Measurements from ENCODE around the gene CDK5R2.

The CDK5R2 gene

DNA sequence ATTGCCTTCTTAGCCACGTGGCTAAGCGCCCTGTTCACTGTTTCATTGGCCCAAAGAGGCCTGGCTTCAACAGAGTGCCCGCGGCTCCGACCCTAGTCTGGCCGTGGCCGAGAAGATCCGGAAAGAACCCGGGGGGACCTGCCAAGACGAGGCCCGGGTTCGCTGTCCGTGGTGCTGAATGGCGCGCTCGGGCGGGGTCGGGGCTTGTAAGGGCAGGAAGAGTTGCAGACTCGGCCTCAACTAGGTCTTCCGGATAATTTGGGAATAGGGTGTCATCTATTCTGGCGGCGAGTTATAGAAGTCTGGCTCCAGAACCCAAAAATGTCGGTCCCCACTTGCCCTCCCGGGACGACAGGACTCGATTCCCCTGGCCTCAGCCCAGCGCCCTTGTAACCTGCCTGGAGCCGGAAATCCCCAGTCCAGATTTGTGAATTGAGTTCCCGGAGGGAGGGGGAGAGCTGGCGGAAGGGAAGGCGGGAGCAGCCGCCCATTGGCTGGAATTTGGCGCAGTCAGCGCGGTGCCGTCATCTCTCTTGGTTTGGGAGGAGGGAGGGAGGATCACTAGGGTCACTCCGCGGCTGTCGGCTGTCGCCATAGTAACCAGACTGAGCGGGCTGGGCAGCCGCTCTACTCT, 3.5 kb downstream of the CDK5R2 start:
- peak; percentile 95 for DNase-seq

- DNase-seq: no peak
These were observed 4.1 kb downstream of the CDK5R2 start for GRCh38 chr2:218963601-218964000.

DNA sequence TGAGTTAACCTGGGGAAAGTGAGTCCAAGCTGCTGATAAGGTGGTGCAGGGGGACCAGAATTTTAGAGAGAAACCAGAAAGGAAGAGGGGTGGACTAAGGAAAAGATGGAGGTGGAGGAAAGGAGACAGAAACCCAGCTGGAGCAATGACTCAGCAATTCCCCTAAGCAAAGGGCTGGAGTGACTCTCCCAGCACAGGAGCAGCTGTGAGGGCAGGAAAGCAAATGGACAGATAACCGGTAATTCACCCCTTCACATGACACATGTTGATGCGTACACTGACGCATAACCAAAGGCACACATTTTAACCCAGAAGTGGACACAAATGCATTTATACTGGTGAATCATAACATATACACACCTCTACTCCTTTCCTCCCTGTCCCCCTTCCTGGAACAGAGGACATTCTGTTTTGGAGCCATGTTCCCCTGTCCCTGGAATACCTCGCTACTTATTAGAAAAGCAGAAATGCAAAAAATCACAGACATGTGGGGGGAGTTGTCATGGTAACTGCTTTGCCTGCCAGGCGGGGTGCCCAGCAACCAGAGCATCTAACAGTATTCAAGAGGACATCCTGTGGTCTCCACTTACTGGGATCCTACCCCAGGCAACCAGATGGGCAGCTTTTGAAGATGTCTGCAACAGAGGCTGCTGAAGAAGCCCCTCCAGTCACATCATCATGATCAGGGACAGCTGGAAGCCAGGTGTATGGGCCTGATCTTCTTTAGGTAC, 4.7 kb downstream of the CDK5R2 start:
- peak; percentile 62 for DNase-seq

DNA sequence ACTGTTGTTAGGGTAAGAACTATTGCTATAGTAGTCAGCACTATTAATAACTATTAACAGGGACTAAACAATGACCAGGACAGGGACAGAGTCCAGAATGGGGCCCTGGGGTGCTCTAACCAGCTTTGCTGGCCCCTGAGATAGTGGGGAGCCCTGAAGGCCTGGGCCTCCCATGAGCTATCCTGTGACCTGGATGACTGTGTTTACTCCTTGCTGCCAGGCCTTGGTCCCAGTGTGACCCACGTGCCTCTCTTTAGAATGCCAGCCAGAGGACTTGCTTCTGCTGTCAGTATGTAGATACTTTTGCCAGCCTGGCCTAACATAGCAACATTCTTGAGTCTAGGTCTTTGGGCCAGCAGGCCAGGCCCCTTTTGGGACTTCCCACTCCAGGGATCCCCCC, 11.4 kb downstream of the CDK5R2 start:
- no peak for DNase-seq

DNA sequence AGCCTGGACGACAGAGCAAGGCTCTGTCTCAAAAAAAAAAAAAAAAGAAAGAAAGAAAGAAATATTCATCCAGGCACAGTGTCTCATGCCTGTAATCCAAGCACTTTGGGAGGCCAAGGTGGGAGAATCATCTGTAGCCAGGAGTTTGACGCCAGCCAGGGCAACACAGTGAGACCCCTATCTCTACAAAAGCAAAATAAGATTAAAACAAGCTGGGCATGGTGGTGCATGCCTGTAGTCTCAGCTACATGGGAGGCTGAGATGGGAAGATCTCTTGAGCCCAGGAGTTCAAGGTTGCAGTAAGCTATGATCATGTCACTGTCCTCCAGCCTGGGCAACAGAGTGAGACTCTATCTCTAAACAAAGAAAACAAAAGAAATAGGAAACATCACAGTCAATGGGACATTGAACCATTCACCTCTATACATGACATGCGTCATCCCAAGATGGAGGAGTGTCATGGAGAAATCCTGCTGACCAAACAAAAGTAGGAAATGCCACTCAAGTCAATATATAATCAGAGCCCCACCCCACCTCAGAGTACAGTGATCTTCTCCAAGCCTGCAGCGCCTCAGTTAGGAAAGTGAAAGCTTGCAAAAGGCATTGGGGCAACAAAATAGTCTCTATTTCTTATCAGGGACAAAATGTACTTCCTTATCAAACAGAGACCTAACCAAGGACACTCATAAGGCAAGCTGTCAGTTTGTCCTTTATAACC, 15.8 kb downstream of the CDK5R2 start:
- DNase-seq: no peak

GRCh38 chr2:218979846-218980734, 20.6 kb downstream of the CDK5R2 start:
- DNase-seq: peak; percentile 87

- no peak for DNase-seq
These were observed 21.4 kb downstream of the CDK5R2 start for GRCh38 chr2:218980735-218981389.

GRCh38 chr2:218981390-218981880, 22.0 kb downstream of the CDK5R2 start:
- DNase-seq: no peak

GRCh38 chr2:218981881-218982585, 22.6 kb downstream of the CDK5R2 start:
- DNase-seq: no peak

GRCh38 chr2:218982586-218983262, 23.3 kb downstream of the CDK5R2 start:
- DNase-seq: no peak

DNA sequence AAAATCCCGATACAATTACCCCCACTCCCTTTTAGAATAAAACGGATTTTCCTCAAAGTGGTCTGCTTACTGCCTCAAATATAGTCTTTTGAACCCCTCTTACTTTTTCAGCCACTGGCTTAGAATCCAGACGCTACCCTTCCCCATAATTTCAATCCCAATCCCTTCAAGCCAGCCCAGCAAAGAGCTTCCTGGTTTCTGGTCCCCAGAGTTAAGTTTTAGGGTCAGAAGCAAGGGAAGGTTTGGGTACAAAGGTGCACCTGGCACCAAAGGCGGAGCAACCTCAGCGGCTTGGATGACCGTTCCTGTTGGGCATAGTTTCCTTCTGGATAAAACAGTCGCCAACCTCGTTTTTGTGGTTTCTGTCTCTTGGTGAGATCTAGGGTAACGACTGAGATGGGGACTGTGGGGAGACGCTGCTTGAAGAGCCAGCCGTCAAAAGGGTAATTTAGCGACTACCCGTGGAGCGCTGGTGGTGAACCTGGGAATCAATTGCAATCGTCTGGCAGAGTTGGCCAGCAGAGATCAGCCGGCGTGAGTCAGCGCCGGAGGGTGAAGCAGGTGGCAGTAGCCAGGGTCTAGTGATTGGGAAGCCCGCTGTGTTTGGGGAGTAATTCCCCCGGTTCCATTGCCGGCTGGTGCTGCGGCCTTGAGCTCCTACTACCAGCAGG, 23.9 kb downstream of the CDK5R2 start:
- DNase-seq: no peak

DNA sequence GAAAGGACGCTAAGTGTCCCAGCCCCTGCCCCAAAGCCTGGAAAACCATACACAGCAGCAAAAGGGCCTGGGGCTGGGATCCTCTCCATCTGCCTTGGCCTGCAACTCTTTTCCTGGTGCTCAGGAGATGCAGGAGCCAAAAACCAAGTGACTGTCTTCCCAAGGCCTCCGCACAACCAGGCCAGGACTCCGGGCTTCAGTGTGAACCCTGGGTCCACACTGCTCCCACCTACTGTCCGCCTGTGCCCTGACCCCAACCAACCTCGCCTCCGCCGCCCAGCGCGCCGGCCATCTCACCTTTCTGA, 24.4 kb downstream of the CDK5R2 start:
- DNase-seq: no peak

GRCh38 chr2:218984239-218985020, 25.0 kb downstream of the CDK5R2 start:
- DNase-seq: peak; percentile 46

DNA sequence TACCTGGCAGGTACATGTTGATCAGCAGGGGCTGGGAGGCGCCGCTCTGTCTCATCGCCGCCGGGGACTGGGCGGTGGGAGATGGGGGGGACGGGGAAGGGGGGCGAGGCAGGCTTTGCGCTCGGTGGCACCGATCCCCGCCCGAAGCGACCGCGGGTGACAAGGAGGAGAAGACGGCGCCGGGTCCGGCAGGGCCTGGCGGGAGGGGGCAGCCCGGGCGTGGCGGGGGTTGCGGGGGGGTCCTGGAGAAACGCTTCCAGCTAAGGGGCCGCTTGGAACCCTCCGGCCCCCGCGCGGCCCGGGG, 25.5 kb downstream of the CDK5R2 start, which contains the start of gene FEV:
Gene FEV, minus strand, starts transcription at position 164 of the 304 bp plus-strand sequence. Its CDS starts 109 bp downstream, at position 55.
- no peak for DNase-seq

DNA sequence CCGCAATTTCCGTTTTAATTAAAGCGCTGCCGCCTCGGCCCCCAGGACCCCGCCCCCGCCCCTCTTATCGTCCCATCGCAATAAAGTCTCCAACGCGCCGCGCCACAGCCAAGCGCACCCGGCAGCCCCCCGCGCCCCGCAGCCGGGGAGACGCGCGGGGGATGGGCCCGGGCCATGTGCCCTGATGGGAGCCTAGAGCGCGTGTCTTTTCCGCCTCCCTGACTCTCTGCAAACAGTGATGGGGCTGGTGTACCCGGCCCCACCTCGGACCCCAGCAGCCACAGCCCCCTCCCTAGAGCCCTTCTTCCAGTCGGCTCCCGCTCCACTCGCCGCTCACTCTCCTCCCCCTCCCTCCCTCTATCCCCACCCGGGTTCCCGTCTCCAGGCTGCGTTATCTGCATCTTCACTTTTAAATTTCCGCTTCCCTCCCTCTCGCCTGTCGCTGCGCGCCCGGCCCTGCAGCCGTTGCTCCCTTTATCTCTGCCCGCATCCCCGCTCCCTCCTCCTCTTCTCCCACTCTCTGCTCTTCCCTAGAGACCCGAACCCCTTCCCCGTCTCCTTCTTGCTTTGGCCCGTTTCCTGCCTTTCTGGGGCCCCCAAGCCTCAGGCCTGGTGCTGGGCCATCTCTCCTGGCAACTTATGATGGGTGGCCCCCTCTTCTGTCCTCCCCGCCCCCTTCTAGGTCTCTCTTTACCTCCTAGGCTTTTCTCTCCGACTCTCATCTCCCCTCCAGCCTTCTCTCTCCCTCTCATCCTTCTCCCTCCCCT, 26.0 kb downstream of the CDK5R2 start:
- DNase-seq: peak; percentile 53

DNA sequence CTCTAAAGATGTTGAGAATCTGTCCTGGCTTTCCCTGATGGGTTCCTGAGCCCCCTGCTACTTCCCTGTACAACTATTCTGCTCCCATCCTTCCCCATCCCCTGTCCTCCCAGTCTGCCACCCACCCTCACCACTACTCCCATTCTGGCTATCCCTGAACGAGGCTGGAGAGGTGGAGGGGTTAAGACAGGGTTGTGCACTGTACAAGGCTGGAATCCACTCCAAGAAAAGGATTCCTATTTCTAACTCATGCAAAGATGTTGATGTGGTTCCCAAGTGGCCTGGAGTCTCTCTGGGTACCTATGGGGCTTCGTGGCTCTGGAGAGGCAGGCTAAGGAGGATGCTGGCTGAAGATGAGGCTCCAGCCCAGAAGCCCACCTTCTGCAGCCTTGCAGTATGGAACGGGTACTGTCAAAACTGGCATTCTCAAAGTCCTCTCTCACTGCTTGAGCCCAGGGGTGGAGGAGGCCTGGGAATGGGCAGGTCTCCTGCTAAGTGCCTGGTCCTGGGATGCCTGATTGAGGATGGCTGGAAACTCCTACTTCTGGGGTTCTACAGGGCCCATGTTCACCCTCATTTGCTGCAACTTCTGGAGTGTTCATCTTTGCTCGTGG, 26.8 kb downstream of the CDK5R2 start:
- no peak for DNase-seq

GRCh38 chr2:218988164-218988563, 28.7 kb downstream of the CDK5R2 start:
- no peak for DNase-seq

DNA sequence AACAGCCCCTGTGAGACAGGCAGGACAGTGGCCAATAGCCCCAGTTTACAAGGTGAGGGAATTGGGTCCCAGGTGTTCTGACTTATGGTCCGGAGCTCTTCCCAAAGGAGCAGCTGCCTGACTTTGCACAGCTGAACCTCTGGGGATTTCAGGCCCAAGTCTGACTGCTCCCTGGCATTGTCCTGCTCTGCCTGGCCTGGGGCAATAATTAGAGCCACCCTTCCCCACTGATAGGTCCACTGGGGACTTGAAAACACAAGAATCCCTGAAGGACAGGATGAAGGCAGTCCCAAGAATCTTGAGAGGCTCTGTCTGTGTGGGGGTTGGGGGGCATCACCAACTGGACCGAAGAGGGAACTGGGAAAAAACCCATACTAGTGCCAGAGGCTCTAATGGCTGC, 29.2 kb downstream of the CDK5R2 start:
- no peak for DNase-seq

GRCh38 chr2:218990052-218990451, 30.6 kb downstream of the CDK5R2 start:
- no peak for DNase-seq
